Gastrocnemius medialis (tissue), 4 donors: ENCODE results near the gene ZNF664. TPM values are rescaled to one million over a fixed set of nuclear protein-coding genes. Genes with fewer than 3 reads are reported as not detected.

Experiments
- ATAC-seq, 2 donors: fragments of 150-250 bp; one replicate each; pipeline ENCODE4 v1.9.1; 2016
- DNase-seq, 2 donors: peaks; one replicate each; pipeline ENCODE4 v3.0.0-alpha.2; 2019
- H3K27ac ChIP-seq, 4 donors: fragments of 200-600 bp; sonication (generic); 1 replicate in 1 of 4; 2 replicates in 3 of 4; pipeline ENCODE4 v1.5.1; 2016 to 2018; ENCODE audit warnings: mild to moderate bottlenecking in 2 of 4, moderate library complexity in 1 of 4
- H3K27me3 ChIP-seq, 3 donors: fragments of 200-600 bp; sonication (generic) in 2 of 3; 1 replicate in 1 of 3; 2 replicates in 2 of 3; pipeline versions ENCODE4 v1.5.1 to v1.6.0; 2016 to 2019; ENCODE audit warnings: mild to moderate bottlenecking in 1 of 3, moderate library complexity in 1 of 3
- H3K36me3 ChIP-seq, 2 donors: fragments of 200-600 bp; sonication (generic) in 1 of 2; one replicate each; pipeline ENCODE4 v1.5.1; 2017 to 2018
- H3K4me1 ChIP-seq, 2 donors: fragments of 200-600 bp; sonication (generic) in 1 of 2; one replicate each; pipeline ENCODE4 v1.5.1; 2016 to 2017; ENCODE audit warnings: mild to moderate bottlenecking in 2 of 2
- H3K4me3 ChIP-seq, 4 donors: fragments of 200-600 bp; sonication (generic) in 3 of 4; 1 replicate in 1 of 4; 2 replicates in 3 of 4; pipeline ENCODE4 v1.5.1; 2016 to 2019; ENCODE audit warnings: mild to moderate bottlenecking in 2 of 4
- H3K9me3 ChIP-seq, 3 donors: fragments of 200-600 bp; sonication (generic) in 2 of 3; 1 replicate in 1 of 3; 2 replicates in 2 of 3; pipeline ENCODE4 v1.5.1; 2016 to 2019
- POLR2A ChIP-seq, 2 donors: fragments of 450-650 bp; IDR thresholded peaks; one replicate each; pipeline ENCODE4 v1.6.1; 2017; ENCODE audit warnings: antibody characterized with exemption in 2 of 2, mild to moderate bottlenecking in 2 of 2, moderate library complexity in 2 of 2
- in situ Hi-C, 4 donors: fragments of 200-750 bp; cut with MboI; loops; one replicate each; pipeline versions ENCODE4 v1.15.0 to v1.8.0; 2017; ENCODE audit warnings: low sequenced_read_pairs in 4 of 4
- intact Hi-C: fragments of 100-400 bp; cut with DNase I; formaldehyde crosslinking; loops from one replicate; pipeline ENCODE4 v1.15.1; 2023; ENCODE audit warnings: low total_unique reads
- total RNA-seq, 4 donors: library from RNA; depleted of rRNA; stranded (reverse); fragments of >200 nt; gene quantifications; one replicate each; pipeline versions ENCODE4 v1.1.0 to v1.2.3, GENCODE V29; 2016
- TF ChIP-seq, protein P1 (sequence below), 5 experiments: fragments of 450-650 bp in 3 of 5; fragments of 200-600 bp in 2 of 5; sonication (generic) in 2 of 5; IDR thresholded peaks in 4 of 5; conservative IDR thresholded peaks in 1 of 5; 1 replicate in 4 of 5; 2 replicates in 1 of 5; pipeline ENCODE4 v1.5.1; 2016 to 2019; ENCODE audit warnings: antibody characterized with exemption in 5 of 5, mild to moderate bottlenecking in 3 of 5, moderate library complexity in 3 of 5

Gene ZNF664
- total RNA-seq, 4 donors from 2014 or later, result 18.1 to 37.0 (median 32.6) TPM

DNA sequence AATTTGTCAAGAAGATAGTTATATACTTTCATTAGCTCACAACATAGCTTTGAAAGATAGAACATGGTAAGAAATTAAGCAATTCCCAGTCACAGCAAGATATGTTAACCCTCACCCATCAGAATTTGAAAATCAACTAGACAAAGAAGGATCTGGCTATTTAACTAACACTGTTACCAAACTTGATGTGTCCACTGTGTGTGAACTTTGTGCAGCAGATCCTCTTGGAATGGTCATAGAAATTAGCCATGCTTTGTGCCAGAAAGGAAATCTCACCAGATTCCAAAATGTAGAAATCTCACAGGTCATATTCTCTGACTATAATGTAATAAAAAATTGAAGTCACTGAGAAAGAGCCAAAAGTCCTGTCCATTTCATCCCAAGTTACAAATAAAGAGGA, 46.1 kb downstream of the ZNF664 start:
- peak overlapping the region in 1 of 4 donors; percentile 32 for H3K27ac ChIP-seq
- intact Hi-C loops, result no loop called here
- ATAC-seq, result peak in 1 of 2 donors; percentile 51

DNA sequence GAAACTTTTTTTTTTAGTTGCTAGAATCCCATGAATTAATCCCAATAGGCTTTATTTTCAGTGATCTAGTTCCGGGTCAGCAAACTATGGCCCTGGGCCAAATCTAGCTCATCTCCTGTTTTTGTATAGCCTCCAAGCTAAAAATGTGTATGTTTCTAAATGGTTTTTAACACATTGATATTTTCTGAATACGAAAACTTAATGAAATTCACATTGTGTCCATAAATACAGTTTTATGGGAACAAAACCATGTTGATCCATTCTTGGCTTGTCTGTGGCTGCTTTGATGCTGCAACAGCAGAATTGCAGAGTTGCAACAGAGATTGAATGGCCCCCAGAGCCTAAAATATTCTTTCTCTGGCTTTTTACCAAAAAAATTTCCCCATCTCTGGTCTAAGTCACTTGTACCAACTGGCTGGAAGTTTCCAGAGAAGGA, 47.5 kb downstream of the ZNF664 start:
- H3K4me3 ChIP-seq, result no peak overlapping the region

More for the DNA sequence above, 46.1 kb downstream of the ZNF664 start:
- H3K27me3 ChIP-seq, result no peaks in the 10 kb centered on the region
- H3K36me3 ChIP-seq, result no peaks in the 10 kb centered on the region
- no peaks in the 10 kb centered on the region for H3K9me3 ChIP-seq
- no peak overlapping the region for H3K4me3 ChIP-seq
- peaks cover 3 to 14% of the 10 kb centered on the region in 2 donors for H3K4me1 ChIP-seq
- in situ Hi-C loops, result no loop called here
- DNase-seq, result no peak
- TF ChIP-seq POLR2A (IDR thresholded peaks at IDR 0.05), result no peak
- TF ChIP-seq, protein P1, sequence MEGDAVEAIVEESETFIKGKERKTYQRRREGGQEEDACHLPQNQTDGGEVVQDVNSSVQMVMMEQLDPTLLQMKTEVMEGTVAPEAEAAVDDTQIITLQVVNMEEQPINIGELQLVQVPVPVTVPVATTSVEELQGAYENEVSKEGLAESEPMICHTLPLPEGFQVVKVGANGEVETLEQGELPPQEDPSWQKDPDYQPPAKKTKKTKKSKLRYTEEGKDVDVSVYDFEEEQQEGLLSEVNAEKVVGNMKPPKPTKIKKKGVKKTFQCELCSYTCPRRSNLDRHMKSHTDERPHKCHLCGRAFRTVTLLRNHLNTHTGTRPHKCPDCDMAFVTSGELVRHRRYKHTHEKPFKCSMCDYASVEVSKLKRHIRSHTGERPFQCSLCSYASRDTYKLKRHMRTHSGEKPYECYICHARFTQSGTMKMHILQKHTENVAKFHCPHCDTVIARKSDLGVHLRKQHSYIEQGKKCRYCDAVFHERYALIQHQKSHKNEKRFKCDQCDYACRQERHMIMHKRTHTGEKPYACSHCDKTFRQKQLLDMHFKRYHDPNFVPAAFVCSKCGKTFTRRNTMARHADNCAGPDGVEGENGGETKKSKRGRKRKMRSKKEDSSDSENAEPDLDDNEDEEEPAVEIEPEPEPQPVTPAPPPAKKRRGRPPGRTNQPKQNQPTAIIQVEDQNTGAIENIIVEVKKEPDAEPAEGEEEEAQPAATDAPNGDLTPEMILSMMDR (IDR thresholded peaks at IDR 0.05 in 4 of 5, conservative IDR thresholded peaks at IDR 0.05 in 1 of 5), result no peak

GRCh38 chr12:124021007-124021406, 48.0 kb downstream of the ZNF664 start:
- Histone ChIP-seq H3K9me3 (no peaks in the 10 kb centered on the region), H3K4me3 (no peak overlapping the region), H3K27ac (peak overlapping the region in 3 of 4 donors; percentile 3 to 63 (median 31)), H3K4me1 (peaks cover 3 to 14% of the 10 kb centered on the region in 2 donors), H3K36me3 (no peaks in the 10 kb centered on the region), H3K27me3 (no peaks in the 10 kb centered on the region)
- in situ Hi-C loops (no loop called here), intact Hi-C loops (no loop called here)
- DNase-seq, result no peak
- ATAC-seq, result no peak
- no peak for TF ChIP-seq POLR2A (IDR thresholded peaks at IDR 0.05)
- TF ChIP-seq, protein P1 (IDR thresholded peaks at IDR 0.05 in 4 of 5, conservative IDR thresholded peaks at IDR 0.05 in 1 of 5), result no peak

More for the DNA sequence above, 47.5 kb downstream of the ZNF664 start:
- Histone ChIP-seq H3K36me3 (no peaks in the 10 kb centered on the region), H3K4me1 (peaks cover 3 to 14% of the 10 kb centered on the region in 2 donors), H3K9me3 (no peaks in the 10 kb centered on the region), H3K27me3 (no peaks in the 10 kb centered on the region), H3K27ac (peak overlapping the region in 3 of 4 donors; percentile 3 to 63 (median 31))
- TF ChIP-seq POLR2A (IDR thresholded peaks at IDR 0.05), result no peak
- TF ChIP-seq, protein P1 (IDR thresholded peaks at IDR 0.05 in 4 of 5, conservative IDR thresholded peaks at IDR 0.05 in 1 of 5), result no peak
- DNase-seq, result no peak
- intact Hi-C loops, result no loop called here
- peak; percentile 56 for ATAC-seq
- in situ Hi-C loops, result no loop called here

DNA sequence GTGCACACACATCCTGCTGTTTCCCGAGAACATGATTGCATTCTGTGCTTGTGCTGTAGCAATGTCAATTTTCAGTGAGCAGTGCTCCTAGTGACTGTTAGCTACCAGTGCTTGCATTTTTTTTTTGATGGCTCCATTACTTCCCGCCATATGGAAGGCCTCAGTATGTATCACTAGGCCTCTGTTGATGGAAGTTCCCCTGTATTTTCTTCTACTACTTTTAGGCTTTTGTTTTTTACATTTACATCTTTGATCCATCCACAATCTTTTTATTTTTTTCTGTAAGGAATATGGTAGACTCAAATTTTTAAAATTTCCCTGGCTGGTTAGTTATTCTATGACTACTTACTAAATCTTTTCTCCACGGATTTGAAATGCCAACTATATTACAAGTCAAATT, 49.1 kb downstream of the ZNF664 start:
- TF ChIP-seq, protein P1 (IDR thresholded peaks at IDR 0.05 in 4 of 5, conservative IDR thresholded peaks at IDR 0.05 in 1 of 5), result no peak
- TF ChIP-seq POLR2A (IDR thresholded peaks at IDR 0.05), result no peak
- intact Hi-C loops, result no loop called here
- Histone ChIP-seq H3K9me3 (no peaks in the 10 kb centered on the region), H3K27ac (no peak overlapping the region), H3K27me3 (no peaks in the 10 kb centered on the region), H3K4me1 (peaks cover 11 to 22% of the 10 kb centered on the region in 2 donors), H3K36me3 (no peaks in the 10 kb centered on the region), H3K4me3 (no peak overlapping the region)
- in situ Hi-C loops, result no loop called here
- DNase-seq (no peak), ATAC-seq (no peak)

DNA sequence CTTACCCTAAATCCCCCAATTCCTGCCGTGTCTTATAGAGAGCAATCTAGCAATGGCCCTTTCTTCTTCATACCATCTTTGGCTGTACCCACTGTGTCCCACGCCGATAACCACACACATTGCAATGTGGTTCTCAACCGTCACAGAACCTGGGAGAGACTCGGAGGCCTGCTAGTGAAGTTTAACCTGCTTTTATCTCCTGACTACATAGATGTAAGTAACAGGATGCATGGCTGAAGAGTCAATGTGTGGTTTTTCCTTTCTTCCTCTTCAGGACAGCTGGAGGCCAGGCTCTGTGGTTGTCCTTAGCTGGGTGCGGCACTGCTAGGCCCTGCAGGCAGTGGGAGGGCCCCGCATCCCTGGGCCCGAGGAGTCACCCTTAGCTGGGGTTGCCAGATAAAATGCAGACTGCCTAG, 51.3 kb downstream of the ZNF664 start:
- Histone ChIP-seq H3K4me1 (peaks cover 26 to 41% of the 10 kb centered on the region in 2 donors), H3K4me3 (no peak overlapping the region), H3K36me3 (no peaks in the 10 kb centered on the region), H3K27me3 (no peaks in the 10 kb centered on the region), H3K27ac (no peak overlapping the region), H3K9me3 (no peaks in the 10 kb centered on the region)
- no peak for ATAC-seq
- in situ Hi-C loops, result no loop called here
- DNase-seq, result no peak
- no peak for TF ChIP-seq POLR2A (IDR thresholded peaks at IDR 0.05)
- TF ChIP-seq, protein P1 (IDR thresholded peaks at IDR 0.05 in 4 of 5, conservative IDR thresholded peaks at IDR 0.05 in 1 of 5), result no peak
- intact Hi-C loops, result no loop called here
